Left hindlimb (tissue), 1 donor: Measurements from ENCODE around the gene NAV1.
"Not testable (repeated sequence)": the region's sequence is repeated elsewhere in the genome, so short reads cannot be mapped to it uniquely, and the experiment has no call there.

Experiments
- DNase-seq: peaks from one replicate; pipeline ENCODE4 v3.0.0-alpha.2; 2018

Gene NAV1

GRCh38 chr1:201528631-201529252, 10.2 kb upstream of the NAV1 start:
- DNase-seq = no peak

DNA sequence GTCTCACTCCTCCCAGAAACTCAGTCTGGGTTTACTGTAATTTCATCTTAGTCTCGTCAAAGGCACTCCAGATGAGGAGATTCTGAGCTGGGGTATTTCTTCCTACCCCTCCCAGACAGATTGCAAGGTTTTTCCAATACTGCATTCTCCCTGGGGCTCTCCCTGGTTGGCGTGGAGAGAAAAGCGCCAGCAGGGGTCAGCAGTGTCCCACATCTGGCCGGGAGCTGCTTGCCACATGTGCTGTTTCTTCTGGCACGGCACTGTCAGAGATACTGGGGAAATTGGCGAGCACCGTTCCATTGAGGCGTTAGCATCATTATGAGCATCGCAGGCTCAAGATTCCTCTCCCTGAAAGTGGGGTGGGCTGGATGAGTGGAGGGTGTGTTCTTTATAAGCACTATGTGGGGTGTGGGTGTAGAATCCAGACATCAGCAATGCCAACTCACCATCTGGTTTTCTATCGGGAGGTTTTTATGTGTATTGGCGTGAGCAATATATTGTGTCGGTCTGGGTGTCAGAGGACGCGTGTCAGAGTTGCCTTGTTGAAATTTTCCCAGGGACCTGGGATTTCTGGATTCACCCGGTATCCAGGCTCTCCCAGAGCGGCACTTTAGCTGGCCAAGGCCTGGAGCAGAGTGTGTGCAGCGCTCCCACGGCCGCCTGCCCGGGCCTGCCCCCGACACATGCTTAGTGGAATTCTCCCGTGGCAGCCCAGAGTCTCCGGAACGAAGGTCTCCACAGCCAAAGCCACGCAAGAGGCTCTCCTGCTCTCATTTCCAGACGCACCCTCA, 8.0 kb upstream of the NAV1 start:
- DNase-seq = peak; percentile 93

DNA sequence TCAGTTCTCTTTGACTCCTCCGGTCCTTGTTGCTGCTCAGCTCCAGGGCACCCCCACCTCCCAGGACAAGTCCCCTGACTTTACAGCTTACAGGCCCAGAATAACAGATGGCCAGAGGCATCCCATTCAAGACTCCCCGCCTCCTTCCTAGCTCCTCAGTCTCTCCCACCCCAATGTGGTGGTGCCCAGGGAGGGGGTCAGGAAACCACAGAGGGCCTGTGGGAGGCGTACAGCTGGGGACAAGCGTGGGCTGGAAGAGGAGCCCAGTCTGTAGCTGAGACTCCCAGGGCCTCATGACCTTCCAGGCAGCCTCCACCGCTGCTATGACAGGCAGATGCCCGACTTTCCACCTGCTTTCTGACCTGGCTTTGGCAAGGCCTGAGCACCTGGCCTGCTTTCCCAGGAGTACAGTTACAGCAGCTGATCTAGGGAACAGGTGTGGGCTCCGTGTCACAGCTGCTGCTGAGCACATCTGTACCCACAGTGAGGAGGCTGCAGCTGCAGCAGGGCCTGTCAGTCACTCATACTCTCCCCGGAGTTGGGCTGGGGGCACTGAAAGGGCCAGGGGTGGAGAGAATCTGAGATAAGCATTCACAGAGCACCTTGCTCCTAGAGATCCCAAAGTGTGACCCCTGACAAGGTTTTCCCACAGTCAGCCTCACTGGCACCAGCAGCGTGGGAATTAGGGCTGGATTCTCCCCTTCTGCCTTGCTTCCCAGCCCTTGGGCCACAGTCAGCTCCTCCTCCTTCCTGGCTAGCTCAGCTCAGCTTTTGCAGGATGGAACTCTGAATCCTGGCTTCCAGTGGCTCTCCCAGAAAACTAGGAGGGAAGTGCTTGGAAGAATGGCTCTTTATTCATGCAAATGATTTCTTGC, 7.1 kb upstream of the NAV1 start:
- DNase-seq = peak; percentile 83

- no peak for DNase-seq
Observed at GRCh38 chr1:201533836-201534235, 5.1 kb upstream of the NAV1 start.

- DNase-seq = no peak
Observed at GRCh38 chr1:201535046-201535918, 3.6 kb upstream of the NAV1 start.

GRCh38 chr1:201535919-201536245, 3.0 kb upstream of the NAV1 start:
- DNase-seq = no peak

DNA sequence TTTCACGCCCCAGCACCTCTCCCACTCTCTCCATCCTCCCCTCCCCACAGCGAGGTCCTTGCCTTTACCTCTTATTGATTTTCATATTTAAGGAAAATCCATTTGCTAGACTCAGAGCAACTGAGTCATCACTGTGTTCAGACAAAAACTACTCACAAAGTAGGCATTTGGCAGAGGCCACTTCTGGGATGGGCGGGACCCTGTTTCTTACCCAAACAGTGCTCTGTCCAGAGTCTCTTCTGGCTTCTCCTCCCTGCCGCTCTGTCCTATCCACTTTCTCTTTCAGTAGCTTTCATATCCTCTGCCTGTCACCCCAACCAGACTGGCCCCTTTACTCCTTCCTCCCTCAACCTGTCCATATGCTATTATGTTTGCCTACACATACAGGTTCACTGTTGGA, 2.4 kb upstream of the NAV1 start:
- no peak for DNase-seq

GRCh38 chr1:201537028-201537427, 1.9 kb upstream of the NAV1 start:
- no peak for DNase-seq

- no peak for DNase-seq
Observed at GRCh38 chr1:201537467-201537866, 1.5 kb upstream of the NAV1 start.

DNA sequence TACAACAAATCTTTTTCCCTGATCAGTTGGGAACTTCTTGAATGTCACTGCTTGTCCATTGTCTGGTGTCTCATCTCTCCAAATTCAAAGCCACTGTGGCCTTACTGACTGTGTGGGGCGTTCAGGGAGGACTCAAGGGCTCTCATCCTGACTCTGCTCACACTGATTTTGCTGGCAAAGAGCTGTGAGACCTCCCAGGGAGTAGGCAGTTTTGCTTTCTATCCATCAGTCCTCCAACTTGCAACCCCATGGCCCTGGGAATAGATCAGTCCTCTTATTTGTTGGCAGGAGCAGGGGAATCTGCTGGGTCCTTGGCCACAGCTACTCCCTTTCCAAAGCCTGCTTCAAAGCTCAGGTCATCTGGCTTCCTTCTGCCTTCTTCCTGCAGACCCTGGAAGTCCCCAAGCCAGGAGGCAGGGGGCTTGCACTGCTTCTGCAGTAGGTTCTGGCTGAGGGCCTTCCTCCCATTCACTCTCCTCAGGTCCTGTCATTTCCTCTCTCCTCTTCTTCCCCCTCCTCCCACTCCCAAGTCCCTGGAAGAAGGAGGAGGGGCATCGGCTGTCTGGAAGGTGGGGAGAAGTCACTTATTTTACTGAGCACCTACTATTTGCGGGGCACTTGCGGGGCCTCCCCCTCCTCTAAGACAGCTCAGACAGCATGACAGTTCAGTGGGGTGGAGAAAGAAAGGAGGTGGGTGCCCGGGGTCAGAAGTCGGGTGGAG, 876 bp upstream of the NAV1 start:
- no peak for DNase-seq

DNA sequence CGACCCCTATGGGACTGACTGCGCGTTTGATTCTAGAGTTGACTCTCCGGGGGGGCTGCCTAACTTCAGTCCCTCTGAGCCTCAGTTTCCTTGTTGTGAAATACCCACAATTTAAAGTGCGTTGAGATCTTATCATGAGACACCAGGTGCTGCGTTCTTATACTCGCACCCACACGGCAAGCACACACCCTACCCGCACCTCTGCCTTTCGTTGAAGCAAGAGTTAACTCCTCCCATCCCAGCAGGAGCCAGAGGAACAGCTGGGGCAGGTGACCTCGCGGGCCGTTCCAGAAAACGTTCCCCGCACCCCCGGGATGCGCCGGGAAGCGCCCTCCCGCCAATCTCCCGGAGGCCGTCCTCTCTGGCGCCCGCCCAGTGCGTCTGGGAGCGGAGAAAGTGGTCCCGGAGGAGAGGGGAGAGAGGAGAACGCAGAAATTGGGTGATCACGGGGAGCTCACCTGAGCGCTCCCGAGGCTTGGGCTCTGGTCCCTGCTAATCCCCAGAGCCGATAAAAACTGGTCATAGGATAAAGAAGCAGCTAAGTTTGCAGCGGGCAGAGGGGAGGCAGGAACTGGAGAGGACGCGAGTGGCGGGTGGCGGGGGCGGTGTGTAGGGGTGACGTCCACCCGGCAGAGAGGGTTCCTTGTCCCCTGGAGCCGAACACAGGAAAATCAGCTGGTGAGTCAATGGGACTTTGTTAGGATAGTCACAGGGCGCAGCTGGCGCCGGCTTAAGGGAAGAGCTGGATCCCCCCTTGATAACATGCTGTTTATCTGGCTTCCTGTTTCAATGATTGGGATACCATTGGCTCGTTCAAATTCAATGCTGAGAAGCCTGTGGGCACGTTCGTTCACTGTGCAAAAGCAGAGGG, 869 bp downstream of the NAV1 start:
- peak; percentile 62 for DNase-seq

- no peak for DNase-seq
Observed at GRCh38 chr1:201540846-201541735, 2.2 kb downstream of the NAV1 start.

GRCh38 chr1:201542309-201543035, 3.5 kb downstream of the NAV1 start:
- DNase-seq = no peak

- DNase-seq = no peak
Observed at GRCh38 chr1:201543871-201544642, 5.1 kb downstream of the NAV1 start.

DNA sequence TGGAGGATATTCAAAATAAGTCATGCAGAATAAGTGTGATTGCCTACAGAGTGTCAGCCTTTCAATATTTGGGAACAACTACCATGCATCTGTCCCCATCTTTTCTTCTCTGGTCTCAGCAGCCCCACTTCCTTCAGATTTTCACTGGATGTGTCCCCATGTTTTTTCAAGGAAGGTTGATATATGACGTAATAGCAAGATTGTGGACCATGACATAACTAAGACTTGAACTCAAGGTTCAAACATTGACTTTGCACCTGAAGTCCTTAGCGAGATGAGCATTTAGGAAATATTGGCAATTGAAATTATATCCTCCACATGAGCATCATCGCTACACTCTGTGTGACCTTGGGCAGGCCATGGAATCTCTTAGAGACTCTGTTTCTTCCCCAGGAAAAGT, 5.8 kb downstream of the NAV1 start:
- DNase-seq = no peak

DNA sequence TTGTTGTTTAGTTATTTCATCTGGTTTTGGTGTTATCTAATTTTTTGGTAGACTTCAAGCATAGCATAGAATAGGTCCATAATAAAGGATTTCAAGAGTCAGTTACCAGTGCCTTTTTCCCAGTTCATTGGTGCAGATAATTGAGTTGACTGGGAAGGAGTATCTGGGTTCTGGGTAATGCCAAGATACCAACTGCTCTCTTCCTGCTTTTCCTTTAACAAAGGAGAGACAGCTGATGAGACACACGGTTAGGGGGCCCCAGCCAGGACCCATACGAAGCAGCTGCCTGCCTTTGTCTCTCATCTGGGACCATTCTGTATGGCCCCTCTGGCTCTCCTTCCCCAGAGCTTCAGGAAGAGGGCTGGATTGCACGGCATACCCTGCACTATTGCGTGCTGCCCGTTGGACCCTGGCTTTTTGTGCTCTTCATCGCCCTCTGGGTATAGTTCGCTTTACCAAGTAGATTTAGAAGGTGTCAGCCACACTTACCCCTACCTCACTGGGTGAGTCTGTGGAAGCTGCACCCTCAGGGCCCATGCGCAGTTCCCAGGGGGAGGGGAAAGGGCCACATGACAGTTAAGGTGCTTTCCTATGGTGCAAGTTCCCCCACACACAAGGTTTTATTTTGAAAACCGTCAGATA, 7.0 kb downstream of the NAV1 start:
- DNase-seq = no peak

DNA sequence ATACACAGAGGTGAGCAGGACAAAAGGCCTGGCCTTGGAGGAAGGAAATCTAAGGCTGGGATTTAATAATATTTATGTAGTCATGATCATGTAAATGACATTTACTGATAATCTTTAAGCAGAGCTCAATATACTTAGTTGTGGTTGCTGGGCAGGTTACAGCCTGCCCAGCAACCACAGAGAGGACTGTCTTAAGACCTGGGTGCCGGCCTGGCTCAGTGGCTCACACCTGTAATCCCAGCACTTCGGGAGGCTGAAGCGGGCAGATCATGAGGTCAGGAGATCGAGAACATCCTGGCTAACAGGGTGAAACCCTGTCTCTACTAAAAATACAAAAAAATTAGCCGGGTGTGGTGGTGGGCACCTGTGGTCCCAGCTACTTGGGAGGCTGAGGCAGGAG, 10.6 kb downstream of the NAV1 start:
- DNase-seq = not testable (repeated sequence)

DNA sequence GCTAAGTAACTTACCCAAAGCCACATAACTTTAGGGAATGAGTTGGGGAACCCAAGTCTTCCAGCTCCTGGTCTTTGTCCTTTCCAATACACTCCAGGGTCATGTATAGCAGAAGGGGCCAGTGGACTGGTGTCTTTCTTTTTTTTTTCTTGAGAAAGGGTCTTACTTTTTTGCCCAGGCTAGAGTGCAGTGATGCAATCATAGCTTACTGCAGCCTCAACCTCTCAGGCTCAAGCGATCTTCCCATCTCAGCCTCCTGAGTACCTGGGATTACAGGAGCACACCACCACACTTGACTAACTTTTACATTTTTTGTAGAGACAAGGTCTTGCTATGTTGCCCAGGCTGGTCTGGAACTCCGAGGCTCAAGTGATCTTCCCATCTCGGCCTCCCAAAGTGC, 12.2 kb downstream of the NAV1 start:
- no peak for DNase-seq
